Measurements from ENCODE around the gene RNF5.

DNA sequence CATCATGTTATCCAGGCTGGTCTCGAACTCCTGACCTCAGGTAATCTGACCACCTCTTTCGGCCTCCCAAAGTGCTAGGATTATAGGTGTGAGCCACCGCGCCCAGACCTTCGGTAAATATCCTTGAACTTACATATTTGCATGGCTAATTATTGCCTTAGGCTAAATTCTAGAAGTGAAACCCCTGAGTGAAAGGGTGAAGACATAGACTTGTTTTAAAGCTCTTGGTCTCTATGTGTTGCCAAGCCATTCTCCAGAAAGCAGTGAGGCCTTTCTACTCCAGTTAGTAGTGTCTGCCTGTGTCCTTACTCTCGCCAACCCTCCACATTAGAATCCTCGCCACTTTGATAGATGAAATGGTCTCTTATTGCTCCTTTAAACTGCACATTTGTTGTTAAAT lies 48.2 kb downstream of the RNF5 start:
- TF ChIP-seq, protein P1, sequence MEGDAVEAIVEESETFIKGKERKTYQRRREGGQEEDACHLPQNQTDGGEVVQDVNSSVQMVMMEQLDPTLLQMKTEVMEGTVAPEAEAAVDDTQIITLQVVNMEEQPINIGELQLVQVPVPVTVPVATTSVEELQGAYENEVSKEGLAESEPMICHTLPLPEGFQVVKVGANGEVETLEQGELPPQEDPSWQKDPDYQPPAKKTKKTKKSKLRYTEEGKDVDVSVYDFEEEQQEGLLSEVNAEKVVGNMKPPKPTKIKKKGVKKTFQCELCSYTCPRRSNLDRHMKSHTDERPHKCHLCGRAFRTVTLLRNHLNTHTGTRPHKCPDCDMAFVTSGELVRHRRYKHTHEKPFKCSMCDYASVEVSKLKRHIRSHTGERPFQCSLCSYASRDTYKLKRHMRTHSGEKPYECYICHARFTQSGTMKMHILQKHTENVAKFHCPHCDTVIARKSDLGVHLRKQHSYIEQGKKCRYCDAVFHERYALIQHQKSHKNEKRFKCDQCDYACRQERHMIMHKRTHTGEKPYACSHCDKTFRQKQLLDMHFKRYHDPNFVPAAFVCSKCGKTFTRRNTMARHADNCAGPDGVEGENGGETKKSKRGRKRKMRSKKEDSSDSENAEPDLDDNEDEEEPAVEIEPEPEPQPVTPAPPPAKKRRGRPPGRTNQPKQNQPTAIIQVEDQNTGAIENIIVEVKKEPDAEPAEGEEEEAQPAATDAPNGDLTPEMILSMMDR (IDR thresholded peaks at IDR 0.05; ENCODE audit: low read length) = no peak
- TF ChIP-seq EZH2 (IDR thresholded peaks at IDR 0.05; ENCODE audit: borderline replicate concordance, low read length) = no peak
